ENCODE measurements around the gene STYXL1.

GRCh38 chr7:75979759-75980429, 67.9 kb downstream of the STYXL1 start:
- TF ChIP-seq CTCF (IDR thresholded peaks at IDR 0.05) (no peak), POLR2AphosphoS5 (IDR thresholded peaks at IDR 0.05) (no peak)

Data from prostate gland (tissue), 2 donors.